HL-60/S4 treated with retinoic acid at 250 ng/mL for 4 days and 3 days (cell line): ENCODE data around the gene CENPP.
"Not testable (repeated sequence)": the region's sequence is repeated elsewhere in the genome, so short reads cannot be mapped to it uniquely, and the experiment has no call there.

Experiments
- in situ Hi-C: fragments of 300-500 bp; cut with MboI; formaldehyde crosslinking; loops from 2 replicates; pipeline ENCODE4 v1.7.0; 2022; ENCODE audit warnings: low sequenced_read_pairs

The CENPP gene

GRCh38 chr9:92573612-92574011, 247.9 kb downstream of the CENPP start:
- in situ Hi-C loops: not testable (repeated sequence)

- in situ Hi-C loops: no loop called here
Measured at GRCh38 chr9:92576175-92576574, 250.4 kb downstream of the CENPP start.

- in situ Hi-C loops: no loop called here
Measured at GRCh38 chr9:92589923-92590322, 264.2 kb downstream of the CENPP start.

GRCh38 chr9:92590377-92590776, 264.6 kb downstream of the CENPP start:
- in situ Hi-C loops: no loop called here

- in situ Hi-C loops: no loop called here
Measured at GRCh38 chr9:92592537-92592936, 266.8 kb downstream of the CENPP start.

GRCh38 chr9:92592946-92593861, 267.5 kb downstream of the CENPP start:
- in situ Hi-C loops: no loop called here

- in situ Hi-C loops: not testable (repeated sequence)
Measured at GRCh38 chr9:92595075-92595474, 269.3 kb downstream of the CENPP start.

GRCh38 chr9:92595930-92596329, 270.2 kb downstream of the CENPP start:
- in situ Hi-C loops: no loop called here

- in situ Hi-C loops: no loop called here
Measured at GRCh38 chr9:92598382-92598781, 272.6 kb downstream of the CENPP start.

GRCh38 chr9:92599938-92600461, 274.2 kb downstream of the CENPP start:
- in situ Hi-C loops: no loop called here

GRCh38 chr9:92600462-92601261, 274.9 kb downstream of the CENPP start:
- in situ Hi-C loops: no loop called here

- in situ Hi-C loops: no loop called here
Measured at GRCh38 chr9:92601451-92601850, 275.7 kb downstream of the CENPP start.

GRCh38 chr9:92602413-92602812, 276.7 kb downstream of the CENPP start:
- in situ Hi-C loops: no loop called here

GRCh38 chr9:92603100-92603499, 277.3 kb downstream of the CENPP start:
- in situ Hi-C loops: no loop called here

GRCh38 chr9:92603990-92604389, 278.2 kb downstream of the CENPP start:
- in situ Hi-C loops: no loop called here

GRCh38 chr9:92605224-92605623, 279.5 kb downstream of the CENPP start:
- in situ Hi-C loops: no loop called here

GRCh38 chr9:92607088-92607487, 281.3 kb downstream of the CENPP start:
- in situ Hi-C loops: no loop called here

- in situ Hi-C loops: no loop called here
Measured at GRCh38 chr9:92607773-92608172, 282.0 kb downstream of the CENPP start.

- in situ Hi-C loops: no loop called here
Measured at GRCh38 chr9:92608241-92608908, 282.6 kb downstream of the CENPP start.

- in situ Hi-C loops: no loop called here
Measured at GRCh38 chr9:92608909-92609445, 283.2 kb downstream of the CENPP start.
